Left kidney (tissue), 8 donors: ENCODE results near the gene OVOL3. TPM values are rescaled to one million over a fixed set of nuclear protein-coding genes. Genes with fewer than 3 reads are reported as not detected.
"Not testable (repeated sequence)": the region's sequence is repeated elsewhere in the genome, so short reads cannot be mapped to it uniquely, and the experiment has no call there.

ENCODE experiments used
- DNase-seq: peaks from one replicate; pipeline ENCODE4 v3.0.0-alpha.2; 2013
- long read RNA-seq, 8 donors: transcript quantifications; one replicate each; lab custom pipeline, GENCODE V29; 2026
- polyA plus RNA-seq: library from polyadenylated mRNA; unstranded; fragments of 120-200 nt; gene quantifications from one replicate; pipeline ENCODE4 v1.2.1, GENCODE V29; 2013; ENCODE audit not compliant: insufficient read length

The OVOL3 gene
- polyA plus RNA-seq, result not detected
- long read RNA-seq, donor 1, result 0 reads
- long read RNA-seq, donor 2, partial matches to known transcripts, result 43 of 142 reads
- long read RNA-seq, donor 2, other reads (novel, unspliced or antisense), result 99 of 142 reads
- long read RNA-seq, donor 3, result 0 reads
- long read RNA-seq, donor 4, result 0 reads
- long read RNA-seq, donor 5, result 0 reads
- long read RNA-seq, donor 6, result 0 reads
- long read RNA-seq, donor 7, result 0 reads
- long read RNA-seq, donor 8, result 0 reads

DNA sequence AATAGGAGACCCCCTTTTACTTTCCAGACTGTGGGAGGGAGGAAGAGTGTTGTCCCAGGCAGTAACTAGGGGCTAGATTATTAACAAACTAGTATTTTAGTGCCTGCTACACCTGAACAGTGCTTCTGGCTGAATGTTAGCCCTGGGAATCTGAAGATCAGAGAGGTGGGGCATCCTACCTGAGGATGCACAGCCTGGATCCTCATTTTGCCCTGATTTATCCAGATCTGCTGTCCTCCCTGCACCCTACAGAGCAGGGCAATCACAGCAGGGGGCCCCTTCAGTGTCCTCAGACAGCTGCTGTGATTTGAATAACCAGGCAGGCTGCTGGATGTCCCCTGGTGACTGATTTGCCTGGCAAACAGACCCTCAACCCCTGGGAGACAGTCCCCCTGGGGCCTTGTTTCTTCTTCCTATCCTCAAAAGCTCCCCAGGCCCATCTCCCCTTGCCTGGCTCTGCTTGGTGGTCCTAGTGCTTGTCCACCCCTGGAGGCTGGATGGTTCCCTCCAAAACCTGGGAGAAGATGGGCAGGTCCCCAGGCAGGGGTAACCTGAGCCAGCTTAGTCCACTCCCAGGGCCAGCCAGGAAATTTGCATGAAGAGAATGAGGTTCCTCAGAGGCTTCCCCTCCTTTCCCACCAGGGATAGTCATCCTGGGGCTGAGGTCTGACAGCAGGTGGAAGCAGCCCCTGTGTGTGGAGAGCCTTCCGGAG lies at the start of gene OVOL3:
OVOL3 (plus strand) TSS at position 657 of the 713 bp plus-strand sequence. CDS start 60 bp downstream, outside the sequence.
- DNase-seq, result no peak

DNA sequence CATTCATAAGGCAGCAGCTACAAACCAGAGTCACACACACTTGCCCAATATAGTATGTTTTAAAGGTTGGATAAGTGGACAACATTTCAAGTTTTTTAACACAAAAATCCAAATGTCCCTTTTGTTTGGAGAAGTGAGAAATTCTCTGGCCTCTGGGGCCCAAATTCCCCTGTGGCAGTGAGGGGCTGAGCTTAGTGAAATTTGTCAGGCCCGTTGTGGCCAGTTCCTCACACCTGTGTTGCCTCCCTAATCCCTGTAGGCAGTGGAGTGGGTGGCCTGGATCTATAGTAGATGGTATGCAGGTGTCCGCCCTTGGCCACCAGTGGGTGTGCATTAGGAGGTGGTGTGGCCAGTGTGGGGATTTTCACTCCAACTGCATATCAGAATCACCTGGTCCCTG lies 49.6 kb upstream of the OVOL3 start:
- DNase-seq, result no peak

DNA sequence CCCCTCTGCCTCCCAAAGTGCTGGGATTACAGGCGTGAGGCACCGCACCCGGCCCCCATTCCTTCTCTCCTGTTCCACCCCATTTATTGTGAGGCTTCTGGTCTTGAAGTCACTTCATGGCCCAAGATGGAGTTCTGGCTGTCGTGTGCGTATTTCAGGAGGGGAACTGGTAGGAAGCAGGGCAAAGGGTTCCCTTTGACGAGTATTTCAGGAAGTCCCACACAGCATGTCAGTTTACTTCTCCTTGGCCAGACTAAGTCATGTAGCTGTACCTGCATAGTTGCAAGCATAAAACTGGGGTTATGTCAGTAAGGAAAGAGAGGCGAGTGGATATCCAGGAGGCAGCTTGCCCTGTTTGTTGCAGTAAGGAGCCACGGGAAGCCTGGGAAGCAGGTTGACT lies 46.1 kb upstream of the OVOL3 start:
- DNase-seq, result no peak

DNA sequence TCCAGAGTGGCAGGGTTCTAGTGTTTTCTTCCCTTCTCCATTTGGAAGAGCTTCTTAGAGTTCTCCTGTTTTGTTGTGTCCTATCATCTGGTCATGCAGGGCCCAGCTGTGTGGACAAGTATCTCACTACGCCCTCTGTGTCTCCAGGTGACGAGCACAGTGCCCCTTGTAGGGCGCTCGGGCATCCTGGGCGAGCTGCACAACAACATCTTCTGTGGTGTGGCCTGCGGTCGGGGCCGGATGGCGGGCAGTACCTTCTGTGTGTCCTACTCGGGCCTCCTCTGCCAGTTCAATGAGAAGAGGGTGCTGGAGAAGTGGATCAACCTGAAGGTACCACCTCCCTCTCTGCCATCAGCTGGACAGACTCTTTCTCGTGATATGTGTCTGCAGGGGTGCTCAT lies 43.3 kb upstream of the OVOL3 start:
- DNase-seq, result no peak

DNA sequence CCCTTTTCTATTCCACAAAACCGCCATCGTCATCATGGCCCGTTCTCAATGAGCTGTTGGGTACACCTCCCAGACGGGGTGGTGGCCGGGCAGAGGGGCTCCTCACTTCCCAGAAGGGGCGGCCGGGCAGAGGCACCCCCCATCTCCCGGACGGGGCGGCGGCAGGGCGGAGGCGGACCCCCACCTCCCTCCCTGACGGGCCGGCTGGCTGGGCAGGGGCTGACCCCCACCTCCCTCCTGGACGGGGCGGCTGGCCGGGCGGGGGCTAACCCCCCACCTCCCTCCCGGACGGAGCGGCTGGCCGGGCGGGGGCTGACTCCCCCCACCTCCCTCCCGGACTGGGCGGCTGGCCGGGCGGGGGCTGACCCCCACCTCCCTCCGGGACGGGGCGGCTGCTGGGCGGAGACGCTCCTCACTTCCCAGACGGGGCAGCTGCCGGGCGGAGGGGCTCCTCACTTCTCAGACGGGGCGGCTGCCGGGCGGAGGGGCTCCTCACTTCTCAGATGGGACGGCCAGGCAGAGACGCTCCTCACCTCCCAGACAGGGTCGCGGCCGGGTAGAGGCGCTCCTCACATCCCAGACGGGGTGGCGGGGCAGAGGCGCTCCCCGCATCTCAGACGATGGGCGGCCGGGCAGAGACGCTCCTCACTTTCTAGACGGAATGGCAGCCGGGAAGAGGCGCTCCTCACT lies 42.0 kb upstream of the OVOL3 start:
- not testable (repeated sequence) for DNase-seq

DNA sequence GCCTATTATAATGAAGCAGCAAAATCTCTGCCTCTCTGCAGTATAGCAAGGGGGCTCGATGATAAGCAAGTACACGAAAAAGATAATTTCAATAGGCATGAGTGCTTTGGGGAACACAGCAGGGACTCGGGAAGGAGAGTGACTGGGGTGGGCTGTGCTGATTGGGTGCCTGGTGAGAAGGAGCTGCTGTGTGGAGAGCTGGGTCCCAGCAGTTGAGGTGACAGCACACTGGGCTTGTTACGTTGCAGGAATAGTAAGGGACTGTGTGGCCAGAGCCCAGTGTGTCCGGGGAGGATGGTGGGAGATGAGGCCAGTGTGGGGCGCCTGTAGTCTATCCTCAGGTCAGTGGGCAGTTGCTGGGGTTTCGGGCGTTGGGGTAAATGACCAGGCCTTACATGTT lies 38.9 kb upstream of the OVOL3 start:
- DNase-seq, result no peak

DNA sequence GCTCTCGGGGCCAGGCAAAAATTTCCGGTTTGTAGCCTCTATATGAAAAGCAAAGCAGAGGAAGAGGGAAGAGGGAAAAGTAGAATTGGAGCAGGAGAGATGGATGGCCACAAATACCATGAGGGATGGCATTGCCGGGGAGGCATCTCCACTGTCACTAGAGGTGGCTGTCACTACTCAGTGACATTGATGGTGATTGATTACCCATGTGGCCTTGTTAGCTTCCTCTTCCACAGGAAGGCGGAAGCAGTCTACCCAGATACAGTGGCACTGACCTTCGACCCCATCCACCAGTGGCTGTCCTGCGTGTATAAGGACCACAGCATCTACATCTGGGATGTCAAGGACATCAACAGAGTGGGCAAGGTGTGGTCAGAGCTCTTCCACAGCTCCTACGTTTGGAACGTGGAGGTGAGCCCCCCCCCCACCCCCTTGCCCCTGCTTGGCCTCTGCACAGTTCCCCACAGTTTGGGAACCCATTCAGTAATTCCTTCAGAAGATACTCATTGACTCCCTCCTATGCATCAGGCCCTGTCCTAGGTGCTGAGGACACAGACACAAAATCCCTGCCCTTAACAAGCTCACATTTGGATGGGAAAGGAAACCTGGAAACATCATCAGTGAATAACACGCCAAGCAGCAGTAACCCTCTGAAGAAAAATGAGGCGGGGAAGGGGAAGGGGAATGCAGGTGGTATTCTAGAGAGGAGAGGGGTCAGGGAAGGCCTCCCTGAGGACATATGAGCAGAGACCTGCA lies 37.6 kb upstream of the OVOL3 start:
- no peak for DNase-seq

DNA sequence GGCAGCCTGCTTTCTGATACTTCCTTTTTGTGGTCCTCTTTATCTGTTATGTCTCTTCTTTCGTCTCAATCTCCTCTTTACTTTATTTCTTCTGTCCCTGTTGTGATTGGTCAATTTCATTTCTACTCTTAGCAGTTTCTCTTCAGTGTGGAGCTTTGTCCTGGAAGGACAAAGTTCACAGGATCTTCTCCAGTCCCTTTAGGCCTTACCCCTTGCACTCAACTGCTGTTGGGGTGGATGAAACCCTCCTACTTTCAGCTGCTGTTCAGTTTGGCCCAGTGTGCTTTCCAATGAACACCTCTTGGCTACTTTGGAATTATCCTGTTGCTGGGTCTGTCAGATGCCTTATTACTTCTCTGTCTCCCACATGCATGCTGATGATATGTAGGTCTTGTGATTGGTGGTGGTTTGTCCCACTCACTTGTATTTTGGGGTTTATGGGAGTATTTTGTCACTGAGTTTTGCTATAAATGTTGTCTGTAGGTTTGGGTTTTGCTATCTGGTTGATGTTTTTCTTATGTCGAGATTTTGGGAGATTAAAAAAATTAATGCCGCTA lies 31.5 kb upstream of the OVOL3 start:
- DNase-seq, result no peak

DNA sequence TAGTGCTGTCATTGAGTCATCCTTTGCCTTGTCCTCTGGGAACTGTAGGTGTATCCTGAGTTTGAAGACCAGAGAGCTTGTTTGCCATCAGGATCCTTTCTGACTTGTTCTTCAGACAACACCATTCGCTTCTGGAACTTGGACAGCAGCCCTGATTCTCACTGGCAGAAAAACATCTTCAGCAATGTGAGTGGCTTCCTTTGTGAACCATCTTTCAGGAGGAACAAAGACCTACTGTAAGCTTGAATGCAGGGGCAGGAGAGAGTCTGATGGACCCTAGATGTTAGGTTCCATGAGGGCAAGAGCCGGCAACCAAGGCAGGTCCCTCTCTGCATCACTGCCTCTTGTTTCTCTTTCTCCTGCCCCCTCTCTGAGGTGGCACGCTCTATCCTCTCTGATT lies 29.6 kb upstream of the OVOL3 start:
- no peak for DNase-seq

DNA sequence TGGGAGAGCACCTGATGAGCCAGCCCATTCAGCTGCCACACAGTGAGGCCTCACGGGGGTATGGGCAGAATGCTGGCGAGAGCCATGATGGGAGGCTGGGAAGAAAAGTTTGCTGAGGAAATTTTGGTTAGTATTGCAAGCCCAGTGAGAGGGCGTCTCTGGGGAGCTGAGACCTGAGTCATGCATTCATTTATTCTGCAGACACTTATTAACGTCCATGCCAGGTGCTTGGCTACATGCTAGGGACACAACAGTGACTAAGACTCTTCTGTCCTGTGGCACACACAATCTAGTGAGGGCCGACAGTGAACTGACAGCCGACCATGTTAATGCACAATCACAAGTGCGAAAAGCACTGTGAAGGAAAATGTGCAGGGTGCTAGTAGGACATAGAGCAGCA lies 29.0 kb upstream of the OVOL3 start:
- DNase-seq, result no peak

DNA sequence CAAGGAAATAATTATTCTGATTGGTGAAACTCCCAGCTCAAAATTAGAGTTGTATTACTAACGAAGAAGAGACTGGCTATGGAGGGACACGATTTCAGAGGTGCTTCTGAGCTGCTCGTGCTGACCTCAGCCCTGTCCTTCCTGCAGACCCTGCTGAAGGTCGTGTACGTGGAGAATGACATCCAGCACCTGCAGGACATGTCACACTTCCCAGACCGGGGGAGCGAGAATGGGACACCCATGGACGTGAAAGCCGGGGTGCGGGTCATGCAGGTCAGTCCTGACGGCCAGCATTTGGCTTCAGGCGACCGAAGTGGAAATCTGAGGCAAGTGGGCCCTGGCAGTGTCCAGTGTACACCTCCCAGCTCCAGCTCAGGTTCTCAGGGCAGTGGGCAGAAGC lies 28.0 kb upstream of the OVOL3 start:
- no peak for DNase-seq

DNA sequence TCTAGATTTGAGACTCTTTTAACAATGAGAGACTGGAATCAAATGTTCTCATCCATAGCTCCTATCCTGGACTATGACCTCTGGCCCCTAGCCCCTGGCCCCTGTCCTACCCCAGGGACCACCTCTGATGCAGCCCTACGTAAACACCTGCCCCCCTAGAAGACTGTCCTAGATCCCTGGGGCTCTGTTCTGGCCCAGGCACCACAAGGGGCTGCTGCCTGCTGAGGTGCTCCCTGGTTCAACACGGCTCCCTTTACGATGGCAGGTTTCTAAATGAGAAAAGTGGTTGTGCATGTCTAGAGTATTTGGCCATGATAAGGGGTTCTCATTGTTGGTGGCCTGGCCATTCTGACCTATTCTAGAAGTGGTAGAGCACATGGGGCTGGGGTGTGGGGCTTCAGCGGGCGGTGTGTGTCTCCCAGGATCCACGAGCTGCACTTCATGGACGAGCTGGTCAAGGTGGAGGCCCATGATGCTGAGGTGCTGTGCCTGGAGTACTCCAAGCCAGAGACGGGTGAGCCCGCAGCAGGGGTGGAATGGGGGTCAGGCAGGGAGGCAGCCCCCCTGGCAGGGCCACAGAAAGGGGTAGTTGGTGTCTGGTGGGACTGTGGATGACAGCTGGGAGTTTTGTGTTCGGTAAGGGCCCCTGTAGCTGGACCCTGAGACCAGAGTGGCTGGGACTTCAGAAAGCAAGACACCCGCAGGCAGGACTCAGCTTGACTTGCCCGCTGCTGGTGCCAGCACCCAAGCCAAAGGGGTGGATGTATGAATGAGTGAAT lies 26.5 kb upstream of the OVOL3 start:
- no peak for DNase-seq

DNA sequence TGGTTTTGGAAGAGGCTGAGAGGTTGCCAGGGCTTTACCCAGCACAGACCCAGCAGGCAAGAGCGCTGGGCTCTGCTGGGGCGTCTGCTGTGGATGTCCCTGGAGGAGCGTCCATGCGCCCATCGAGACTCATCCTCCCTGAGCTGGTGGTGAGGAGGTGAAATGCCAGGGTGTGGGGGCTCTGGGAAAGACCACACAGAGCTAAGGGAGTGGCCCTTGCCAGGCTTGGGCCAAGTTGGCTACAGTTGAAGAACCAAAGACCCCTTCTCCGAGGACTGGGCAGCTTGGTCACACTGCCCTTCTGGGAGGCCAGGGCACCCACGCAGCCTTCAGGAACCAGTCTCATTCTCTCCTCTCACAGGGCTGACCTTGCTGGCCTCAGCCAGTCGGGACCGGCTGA lies 24.6 kb upstream of the OVOL3 start:
- no peak for DNase-seq

DNA sequence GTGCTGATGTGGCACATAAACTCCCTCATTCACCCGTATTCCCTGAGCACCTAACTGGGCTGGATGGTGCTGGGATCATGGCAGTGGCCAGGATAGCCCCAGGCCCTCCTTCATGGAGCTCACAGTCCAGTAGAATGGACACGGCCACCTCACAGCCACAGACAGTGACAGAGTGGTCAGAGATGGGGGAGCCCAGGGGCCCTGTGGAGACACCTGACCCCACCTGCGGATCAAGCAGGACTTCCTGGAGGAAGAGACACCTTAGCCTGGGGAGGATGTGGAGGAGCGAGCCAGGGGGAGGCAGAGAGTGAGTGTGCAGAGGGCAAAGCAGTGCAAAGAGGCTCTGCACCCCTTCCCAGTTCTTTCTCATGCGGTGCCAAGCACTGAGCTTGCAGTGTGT lies 21.1 kb upstream of the OVOL3 start:
- DNase-seq, result no peak

DNA sequence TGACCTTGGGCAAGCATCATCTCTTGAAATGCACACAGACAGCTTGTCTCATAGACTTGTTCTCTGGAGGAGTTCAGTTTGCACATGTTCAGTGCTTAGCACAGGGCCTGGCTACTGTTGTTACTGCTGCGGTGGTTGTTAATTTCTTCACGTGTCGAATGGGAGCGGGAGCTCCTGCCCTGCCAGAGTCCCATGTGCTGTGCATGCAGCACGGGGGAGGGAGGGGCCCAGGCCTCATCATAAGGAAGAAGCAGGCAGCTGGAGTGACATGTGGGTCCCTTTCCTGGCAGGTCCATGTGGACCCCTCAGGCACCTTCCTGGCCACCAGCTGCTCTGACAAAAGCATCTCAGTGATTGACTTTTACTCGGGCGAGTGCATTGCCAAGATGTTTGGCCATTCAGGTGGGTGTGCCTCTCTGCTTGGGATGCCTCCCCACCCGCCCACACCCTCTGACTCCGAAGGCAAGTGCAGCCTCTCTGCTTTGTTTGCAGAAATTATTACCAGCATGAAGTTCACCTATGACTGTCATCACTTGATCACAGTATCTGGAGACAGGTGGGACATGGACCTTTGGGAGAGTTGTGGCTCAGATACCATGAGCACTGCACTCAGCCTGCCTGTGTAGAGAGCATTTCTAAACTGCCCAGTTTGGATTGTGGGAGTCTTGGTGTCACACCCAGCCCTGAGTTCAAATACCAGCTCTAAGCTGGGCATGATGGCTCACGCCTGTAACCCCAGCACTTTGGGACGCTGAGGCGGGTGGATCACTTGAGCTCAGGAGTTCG lies 19.8 kb upstream of the OVOL3 start:
- no peak for DNase-seq

DNA sequence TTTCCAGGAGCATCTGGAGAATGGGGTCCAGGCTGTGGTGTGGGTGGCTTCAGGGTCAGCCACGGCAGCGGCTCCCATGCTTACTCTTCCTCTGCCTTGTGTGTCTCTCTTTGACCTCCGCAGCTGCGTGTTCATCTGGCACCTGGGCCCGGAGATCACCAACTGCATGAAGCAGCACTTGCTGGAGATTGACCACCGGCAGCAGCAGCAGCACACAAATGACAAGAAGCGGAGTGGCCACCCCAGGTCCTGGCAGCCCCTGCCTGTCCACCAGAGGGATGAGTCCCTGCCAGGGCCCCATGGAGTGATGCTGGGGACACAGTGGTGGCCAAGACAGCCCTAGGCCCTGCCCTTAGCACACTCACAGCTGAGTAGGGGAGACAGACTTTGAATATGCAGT lies 18.4 kb upstream of the OVOL3 start:
- DNase-seq, result no peak

DNA sequence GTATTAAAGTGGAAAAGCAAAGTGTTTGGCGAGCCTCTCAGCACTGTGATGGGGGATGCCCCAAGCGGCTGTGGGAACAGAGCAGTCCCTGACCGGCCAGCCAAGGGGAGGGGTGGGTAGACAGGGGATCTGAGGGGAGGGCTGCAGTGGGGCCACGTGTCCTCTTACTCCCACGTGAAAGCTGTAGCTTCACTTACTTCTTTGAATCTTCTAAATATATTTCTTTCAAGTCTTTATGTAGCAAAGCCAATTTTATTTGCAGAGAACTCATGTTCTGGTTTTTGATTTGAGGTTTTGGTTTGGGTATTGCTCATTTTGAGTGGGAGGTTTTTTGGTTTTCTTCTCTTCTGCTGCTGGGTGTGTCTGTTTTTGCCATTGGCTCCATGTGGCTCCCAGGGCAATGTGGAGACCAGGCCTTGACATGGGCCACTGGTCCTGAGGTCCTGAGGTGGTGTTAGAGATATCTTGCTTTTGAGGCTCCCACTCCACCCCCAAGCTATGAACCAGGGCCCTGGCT lies 17.7 kb upstream of the OVOL3 start:
- no peak for DNase-seq

DNA sequence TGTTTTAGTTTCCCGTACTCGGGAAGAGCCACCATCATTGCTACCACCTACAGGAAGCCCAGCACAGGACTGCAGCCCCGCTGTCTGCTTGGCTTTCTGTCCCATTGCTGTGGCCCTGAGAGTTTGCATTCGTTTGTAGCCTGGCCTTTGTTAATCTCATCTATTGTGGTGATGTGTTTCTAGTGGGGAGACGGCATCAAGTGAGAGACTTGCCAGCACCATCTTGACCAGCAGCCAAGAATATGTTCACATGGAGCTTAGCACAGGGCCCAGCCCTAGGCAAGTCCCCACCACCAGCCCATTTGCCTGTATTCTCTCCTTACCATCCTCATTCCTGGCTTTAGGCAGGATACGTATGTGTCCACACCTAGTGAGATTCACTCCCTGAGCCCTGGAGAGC lies 17.3 kb upstream of the OVOL3 start:
- DNase-seq, result no peak

DNA sequence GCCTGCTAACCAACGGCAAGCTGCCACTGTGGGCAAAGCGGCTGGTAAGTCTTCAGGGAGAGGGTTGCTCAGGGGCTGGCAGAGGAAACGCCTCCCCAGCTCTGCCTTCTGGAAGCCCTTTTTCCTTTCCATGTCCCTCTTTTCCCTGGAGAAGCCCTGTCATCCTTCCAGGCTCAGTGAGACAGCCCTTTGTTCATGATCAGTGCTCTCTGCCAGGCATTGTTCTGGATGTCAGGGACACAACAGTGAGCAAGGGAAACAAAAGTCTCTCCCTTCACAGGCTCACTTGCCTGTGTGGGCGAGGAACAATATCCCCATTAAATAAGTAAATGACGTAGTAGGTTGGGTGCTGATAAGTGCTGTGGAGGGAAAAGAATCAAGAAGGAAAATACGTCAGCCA lies 13.9 kb upstream of the OVOL3 start:
- no peak for DNase-seq

DNA sequence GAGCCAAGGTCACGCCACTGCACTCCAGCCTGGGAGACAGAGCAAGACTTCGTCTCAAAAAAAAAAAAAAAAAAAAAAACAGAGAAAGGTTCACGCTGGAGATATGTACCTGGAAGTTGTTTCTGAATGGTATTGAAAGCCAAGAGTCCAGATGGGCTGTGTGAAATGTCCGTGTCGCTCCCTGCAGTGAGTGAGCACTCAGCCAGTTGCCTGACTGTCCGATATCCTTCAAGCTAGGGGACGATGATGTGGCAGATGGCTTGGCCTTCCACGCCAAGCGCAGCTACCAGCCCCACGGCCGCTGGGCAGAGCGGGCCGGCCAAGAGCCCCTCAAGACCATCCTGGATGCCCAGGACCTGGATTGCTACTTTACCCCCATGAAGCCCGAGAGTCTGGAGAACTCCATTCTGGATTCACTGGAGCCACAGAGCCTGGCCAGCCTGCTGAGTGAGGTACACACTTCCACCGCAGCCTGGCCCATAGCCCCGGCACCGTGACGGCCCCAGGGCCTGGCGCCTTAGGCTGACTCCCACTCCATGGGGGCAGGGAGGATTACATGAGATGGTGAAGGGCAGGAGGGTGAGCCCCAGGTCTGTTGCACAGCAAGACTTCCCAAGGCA lies 11.7 kb upstream of the OVOL3 start:
- DNase-seq, result no peak
